DMS 273 treated with DMSO at 0.1 percent for 48 hours (cell line): ENCODE results near the gene NFYA.

Experiments used
- DNase-seq: peaks from one replicate; lab custom pipeline; 2025; lab: John Stamatoyannopoulos, UW

NFYA gene

DNA sequence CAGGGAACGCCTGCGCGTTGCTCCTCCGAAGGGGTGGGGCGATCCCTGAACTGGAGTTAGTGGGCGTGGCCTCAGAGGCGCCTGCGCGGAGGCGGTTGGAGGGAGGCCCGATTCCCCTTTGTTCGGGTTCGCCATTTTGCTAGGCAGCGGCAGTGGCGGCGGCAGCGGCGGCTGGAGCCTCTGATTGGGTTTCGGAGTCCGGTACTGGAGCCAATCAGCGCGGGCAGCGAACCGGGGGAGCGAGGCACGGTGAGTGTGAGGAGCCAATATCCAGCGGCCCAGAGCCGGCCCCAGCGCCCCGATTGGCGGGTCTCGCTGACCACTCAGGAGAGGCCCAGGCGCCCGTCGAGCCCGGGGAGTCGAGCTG is at the start of gene NFYA:
NFYA (plus strand) TSS at position 139 of the 367 bp plus-strand sequence. CDS start 6,116 bp downstream, outside the sequence.
- peak; percentile 99 for DNase-seq

DNA sequence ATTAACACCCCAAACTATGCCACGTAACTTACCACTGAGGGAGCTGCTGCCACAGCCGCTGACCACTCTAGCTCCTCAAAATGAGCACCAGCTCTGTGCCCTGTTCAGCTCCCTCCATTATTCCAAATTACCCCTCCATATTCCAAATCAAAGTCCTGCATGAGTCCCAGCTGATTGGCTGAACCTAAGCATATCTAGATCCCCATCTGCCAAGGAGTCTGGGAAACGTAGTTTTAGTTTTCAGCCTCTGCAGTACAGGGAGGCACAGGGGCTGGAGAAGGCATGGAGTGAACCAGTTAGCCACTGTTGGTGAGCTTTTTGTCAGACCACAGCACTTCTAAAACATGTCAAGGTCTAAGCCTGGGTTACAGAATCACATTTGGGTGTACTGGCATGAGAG is 49.7 kb upstream of the NFYA start:
- no peak for DNase-seq

DNA sequence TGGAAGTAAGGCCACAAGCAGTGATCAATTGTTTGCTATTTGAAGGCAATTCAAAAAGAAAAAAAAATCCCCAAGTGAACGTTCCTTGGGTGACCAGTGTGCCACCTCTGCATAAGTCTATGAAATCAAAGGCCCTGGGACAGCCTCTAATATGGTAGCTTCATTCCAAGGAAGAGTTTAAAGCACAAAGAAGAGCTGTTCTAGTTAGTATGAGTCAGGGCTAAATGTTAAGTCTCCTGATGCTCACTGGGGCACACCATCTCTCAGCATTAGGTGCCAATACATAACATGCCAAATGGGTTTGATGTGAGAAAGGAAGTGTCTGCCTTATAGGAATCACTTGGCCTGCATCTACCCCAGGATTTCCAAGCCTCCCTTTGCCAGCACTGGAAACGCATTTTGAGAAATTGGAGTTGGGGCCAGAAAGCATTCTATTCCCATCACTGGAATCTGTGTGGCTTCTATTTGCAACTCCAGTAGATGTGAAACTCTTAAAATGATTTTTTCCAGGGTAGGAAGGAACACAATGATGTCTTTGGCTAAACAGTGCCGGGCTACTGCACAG is 46.7 kb upstream of the NFYA start:
- DNase-seq: no peak

DNA sequence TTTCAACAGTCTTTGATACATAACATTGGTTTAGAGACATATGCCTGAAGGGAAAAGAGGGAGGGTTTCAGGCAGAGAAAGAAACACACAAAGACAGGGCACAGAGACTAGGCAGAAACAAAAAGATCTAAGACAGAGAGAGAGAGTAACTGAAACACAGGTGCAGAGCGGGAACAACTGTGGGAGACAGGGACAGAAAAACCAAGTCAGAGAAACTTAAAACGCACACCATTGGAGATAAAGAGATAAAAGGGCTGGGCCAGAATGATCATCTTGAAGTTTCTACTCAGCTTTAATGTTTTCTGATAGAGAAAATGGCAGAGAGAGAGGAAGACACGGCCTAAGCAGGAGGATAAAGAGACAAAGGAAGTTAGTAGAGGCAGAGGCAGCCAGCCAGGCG is 45.5 kb upstream of the NFYA start:
- no peak for DNase-seq

DNA sequence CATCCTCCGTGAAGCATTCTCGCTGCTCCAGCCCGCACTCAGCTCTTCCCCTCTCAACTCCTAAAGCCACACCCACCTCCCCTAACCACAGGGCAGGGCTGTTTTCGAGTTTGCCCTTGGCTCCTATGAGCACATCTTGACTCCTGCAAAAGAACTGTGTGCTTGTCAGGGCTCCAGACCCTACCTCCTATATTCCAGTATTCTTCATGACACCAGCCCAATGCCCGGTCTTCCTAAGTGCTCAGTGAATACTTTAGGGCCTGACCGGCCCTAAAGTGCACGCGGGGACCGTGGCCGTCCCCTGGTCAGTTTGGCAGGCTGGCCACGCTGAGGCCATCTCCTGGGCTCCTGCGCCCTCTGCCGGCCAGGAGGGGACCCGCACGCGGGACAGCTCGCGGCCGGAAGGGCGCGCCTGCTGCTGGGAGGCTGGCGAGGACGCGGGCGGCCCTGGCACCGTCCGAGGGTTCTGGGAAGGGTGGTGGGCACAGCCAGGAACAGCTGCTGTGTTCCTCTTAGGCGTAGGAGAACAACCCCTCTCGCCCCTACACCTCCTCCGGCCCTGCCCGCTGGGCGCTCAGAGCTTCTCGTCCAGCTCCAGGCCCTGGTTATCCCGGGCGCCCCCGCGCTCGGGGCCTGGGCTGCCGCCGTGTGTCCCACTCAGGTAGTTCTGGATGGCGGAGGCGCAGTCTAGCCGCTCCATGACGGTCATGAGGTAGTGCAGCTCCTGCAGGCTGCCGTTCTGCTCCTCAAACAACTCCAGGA is 44.8 kb upstream of the NFYA start:
- no peak for DNase-seq

DNA sequence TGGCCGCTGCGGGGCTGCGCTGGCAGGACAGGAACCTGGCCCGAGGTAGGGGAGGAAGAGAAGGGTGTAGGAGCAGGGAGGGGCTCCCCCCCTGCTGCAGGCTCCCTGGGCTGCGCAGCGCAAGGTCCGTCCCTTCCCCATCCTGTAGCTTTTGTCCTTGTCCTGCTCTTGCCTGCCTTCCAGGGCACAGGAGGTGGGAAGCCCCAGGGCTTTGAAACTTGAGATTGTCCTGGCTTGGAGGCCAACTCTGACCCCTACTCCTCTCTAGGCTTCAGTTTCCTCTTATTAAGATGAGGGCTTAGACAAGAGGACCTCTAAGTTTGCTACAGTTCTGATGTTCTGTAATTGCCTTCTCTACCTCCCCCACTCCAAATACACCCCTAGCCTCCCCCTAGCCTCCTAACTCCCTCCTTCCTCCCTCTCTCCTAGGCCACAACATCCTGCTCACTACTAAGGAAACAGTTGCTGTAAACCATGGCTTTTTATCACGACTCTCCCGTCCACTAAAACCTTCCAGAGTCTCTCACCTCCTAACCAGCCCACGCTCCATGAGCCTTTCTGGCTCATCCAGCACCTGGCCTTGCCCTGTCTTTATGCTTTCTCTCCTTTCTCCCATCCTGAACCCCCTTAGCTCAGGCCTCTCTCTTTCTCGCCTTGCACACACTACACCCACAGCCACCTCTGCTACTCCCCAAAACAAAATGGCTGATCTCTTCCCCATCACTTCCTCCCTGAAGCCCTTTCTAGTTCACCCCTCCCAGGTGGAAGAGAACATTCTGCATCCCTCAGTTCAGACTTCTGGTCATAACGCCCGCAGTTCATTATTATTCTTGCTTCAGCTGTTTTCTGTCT is 44.0 kb upstream of the NFYA start:
- DNase-seq: no peak

DNA sequence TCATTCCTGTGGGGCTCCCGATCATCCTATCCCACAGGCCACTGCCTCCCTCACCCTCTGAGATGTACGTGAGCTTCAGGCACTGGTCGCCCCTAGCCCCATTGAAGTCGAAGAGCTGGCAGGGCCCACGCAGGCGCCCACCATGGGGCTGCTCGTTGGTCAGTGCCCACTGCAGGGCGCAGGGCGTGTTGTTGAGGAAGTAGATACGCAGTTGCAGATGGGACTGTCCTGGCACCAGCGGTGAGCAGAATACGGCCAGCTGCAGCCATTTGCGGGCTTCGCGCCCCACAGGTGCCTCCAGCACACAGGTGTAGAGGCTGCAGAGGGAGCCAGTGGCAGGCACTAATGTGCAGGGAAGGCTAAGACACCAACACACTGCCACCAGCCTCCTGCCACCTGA is 39.9 kb upstream of the NFYA start:
- DNase-seq: no peak

DNA sequence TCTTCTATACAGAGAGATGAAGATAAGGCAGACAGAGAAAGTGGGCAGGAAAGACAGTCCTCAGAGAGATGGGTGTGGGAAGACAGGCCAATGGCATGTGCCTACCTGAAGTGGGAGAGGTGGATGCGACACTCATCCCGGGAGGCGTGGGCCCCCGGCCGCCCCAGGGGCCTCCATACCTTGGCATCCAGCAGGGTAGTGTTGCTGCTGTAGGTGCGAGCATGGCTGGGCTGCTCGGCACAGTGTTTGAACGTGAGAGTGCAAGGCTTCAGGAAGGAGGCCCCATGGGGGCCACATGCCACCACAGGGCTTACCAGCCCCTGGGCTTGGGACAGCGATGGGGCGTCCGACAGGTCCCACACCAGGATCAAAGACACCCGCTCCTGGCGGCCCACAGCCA is 39.0 kb upstream of the NFYA start:
- DNase-seq: no peak

DNA sequence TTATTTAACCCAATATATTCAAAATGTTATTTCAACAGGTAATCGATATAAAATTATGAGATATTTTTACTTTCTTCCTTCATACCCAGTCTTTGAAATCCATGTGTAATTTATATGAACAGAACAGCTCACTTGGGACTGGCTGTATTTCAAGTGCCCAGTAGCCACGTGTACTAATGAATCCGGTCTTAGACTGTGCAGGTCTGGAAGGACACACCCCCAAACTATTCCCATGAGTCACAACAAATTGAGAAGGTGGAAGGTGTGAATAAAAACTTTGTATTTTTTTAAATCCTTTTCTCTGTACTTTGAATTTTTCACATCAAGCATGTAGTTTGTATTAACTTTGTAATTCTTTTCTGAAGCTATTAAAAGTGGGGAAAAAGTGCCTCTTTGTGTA is 36.6 kb upstream of the NFYA start:
- DNase-seq: no peak

DNA sequence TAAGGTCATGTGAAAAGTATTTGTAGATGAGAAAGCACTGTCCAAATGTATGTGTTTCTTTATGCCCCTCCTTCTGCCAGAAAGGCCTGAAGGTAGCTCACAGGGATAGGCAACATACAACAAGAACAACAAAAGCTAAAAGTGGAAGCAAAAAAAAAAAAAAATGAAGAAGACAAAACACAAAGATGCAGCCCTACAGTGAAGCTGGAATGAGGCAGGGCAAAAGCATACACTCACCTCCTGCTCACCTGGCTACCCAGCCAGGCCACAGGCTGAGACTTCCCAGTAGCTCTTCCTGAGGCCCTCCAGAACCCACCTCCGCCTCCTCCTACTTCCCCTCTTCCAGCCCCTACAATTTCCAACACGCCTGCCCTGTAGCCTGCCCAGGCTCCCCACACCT is 36.2 kb upstream of the NFYA start:
- DNase-seq: no peak

DNA sequence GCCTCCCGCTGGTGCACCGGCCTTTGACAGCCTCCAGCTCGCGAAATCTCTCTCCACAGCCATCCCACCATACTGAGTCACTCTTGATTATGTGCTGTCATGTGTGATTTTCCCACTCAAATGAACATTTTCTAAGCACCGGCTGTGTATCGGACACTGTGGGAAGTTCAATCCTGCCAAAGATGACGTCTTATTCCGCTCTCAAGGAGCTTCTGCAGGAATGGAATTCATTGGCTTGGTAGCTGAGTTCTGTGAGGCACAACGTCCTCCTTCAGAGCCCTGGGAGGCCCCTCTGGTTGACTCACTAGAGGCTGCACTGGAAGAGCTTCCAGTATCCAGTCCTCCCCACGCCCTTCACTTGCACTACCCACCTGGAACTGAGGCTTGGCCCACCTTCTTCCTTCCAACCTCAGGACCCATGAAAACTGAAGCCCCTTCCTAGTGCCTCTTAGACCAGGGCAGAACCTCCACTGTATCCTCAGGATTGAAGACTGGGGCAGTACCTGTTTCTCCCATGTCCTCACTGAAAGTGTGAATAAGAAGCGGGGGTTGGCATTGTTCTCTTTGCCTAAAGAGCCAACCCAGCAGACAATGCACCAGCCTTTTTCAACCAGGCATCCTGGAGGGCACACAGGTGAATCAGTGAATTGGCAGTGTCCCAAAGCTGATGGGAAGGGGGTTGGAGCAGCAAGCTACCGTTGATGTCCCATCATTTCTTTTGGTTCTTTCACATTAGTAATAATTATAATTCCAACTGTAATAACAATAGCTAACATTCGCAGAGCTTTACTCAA is 35.5 kb upstream of the NFYA start:
- no peak for DNase-seq

DNA sequence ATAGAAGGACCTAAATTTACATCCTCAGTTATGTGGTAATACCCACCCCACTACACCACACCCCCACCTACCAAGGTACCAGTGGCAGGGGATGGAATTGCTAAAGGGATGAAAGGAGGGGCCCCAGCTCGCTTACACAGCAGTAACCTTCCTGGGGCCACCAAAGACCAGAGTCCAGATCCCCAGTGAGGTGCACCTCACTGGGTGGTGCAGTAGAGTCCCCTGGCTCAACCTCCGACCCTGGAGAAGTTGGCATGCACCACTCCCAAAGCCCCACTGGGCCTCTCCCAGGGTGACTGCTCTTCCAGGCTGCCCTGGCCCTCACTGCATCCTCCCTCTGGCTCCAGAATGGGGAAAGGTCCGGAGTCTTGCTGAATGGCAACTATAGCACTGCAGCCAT is 34.6 kb upstream of the NFYA start:
- DNase-seq: no peak

DNA sequence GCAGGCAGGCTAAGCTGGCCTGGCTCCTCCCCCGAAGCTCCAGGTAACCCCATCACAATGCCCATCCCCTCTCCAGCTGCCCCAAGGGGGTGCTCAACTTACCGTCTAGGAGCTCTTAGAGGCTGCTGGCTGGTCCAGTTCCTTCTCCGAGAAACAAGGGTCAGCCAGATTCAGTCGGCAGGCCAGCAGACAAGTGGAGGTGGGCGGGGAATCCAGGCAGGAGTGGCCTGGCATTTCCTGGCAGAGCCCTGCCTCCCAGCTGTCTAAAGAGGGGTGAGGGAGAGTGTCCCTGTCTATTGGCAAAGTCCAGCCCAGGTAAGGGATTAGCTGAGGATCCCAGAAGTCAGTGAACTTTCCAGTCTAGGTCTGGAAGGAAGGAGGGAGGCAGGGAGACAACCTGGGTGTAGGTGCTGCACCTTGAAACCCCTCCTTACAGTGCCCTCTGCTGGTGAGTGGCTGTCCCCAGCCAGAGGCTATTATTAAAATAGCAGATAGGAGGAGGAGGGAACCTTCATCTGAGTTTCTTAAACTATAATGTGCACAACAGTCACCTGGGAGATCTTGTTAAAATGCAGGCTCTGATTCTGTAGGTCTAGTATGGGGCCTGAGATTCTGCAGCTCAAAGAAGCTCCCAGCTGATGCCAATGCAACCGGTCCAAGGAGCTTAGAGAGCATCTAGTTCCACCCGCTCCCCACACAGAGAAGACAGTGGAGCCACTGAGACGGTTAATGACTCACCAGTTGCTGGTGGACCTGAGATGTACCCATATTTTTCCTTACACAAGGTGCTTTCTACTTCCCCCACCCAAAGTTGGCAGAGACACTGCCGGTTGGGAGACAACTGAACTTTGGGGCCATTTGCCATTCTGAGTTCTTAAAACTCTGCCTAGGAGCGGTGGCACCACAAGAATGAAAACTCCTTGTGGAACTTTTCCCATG is 33.4 kb upstream of the NFYA start, which contains the start of gene UNC5CL:
UNC5CL (minus strand) TSS at position 162 of the 939 bp plus-strand sequence. CDS start 4,147 bp downstream, outside the sequence.
- DNase-seq: no peak

DNA sequence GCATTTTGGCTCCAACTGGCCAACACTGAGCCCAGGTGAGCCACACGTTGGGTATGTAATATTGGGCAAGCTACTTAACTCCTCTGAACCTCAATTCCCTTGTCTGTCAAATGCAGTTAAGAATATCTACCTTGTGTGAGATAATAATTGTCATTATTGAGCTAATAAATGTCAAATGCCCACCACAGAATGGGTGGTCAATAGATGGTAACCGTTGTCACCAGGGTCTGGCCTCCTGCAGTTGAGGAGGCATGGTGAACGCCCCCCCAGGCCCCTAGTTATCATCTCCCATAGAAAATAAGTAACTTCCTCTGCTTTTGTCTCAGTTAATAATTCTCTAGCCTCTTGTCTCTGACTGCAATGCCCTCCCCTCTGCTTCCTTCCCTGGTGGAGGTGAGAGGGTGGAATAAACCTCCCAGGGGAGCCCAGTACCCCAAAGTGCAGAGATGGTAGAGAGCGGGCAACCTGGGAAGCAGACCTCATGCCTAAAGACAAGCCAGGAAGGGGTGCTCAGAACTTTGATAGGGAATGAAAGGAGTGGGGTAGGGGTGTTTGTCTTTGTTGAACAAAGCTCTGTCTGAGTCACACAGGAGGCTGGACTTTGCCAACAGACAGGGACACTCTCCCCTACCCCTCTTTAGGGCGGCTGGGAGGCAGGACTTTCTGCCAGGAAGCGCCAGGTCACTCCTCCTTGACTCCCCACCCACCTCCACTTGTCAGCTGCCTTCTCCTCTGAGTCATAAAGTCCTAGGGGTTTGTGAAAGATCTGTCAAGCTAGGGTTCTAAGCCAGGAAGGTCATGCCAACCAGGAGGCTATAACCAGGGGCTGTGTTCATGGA is 32.5 kb upstream of the NFYA start:
- no peak for DNase-seq

DNA sequence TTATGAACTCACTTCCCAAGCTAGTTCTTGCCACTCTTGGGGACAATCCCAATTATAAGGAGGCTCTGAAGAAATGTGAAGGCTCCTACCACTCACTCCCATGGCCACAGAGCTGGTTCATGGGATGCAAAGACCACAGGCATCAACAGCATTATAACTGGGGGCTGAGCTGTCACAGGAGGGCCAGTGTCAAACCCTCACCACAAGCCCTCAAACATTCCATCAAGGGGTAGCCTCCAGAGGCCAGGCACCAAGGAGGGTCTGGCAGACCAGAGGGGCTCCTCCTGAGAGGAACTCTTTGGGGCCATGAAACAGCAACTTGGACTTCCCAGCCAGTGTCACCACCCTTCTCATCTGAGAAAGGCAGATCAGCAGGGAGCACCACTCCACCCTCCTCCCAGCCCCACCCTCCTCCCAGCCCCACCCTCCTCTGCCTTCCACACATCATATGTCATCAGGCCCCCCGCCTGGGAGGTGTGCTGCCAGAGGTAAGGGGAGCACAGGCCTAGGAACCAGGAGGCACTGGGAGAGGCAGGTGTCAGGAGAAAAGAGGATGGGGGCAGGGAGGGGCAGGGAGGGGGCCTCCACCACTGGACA is 31.7 kb upstream of the NFYA start:
- DNase-seq: no peak

DNA sequence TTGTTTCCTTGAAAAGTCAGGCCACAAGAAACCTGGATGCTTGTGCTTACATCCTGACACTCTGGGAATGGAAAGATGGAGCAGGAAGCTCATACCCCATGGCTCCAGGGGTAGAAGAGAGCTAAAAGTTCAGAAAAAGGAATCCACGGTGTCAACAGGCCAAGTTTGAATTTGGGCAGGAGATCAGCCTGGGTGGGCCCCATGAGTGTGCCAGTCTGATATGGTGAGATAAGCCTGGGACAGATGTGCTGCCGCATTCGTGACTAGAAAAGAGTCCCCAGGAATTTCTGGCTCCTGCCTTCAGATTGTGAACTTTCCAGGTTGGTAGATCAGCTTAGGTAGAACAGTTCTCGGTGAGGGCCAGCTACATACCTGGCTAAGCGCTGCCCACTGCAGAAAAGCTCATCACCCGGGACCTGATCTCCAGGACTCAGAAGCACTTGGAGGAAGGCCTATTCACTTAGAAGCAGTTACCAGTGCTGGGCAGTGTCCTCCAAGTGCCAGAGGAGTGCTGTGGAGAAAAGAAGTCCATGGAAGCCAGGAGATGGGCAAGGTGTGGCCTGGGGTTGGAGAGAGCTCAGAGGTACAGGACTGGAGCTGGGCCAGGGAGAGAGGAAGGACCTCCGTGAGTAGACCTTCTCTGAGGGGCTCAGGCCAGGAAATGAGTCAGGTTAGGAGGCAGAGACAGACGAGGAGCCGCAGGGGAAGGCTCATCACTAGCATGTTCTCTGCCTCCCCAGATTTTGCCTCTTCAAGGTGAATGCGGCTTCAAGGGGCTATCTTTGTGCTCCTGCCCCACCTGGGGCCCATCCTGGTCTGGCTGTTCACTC is 30.3 kb upstream of the NFYA start, which contains the start of gene TSPO2:
TSPO2 (plus strand) TSS at position 242 of the 830 bp plus-strand sequence; CDS start at position 761, 519 bp downstream.
- DNase-seq: no peak

DNA sequence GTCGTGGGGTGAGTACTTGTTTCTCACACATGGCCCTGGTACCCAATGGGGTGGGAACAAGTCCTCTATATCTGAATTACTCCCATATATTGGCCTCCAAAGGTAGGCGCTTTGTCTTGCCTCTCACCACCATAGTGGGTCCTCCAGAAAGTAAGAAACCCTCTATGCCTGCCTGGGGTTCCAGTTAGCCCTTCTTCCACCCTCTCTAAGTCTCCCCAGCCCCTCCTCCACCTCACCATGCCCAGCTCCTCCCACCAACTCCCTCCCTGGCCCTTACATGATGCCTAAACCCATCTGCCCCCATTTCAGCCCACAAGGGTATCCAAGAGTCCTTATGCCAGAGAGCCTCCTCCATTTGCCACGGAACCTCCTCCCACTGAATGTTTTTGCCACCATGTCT is 29.6 kb upstream of the NFYA start:
- no peak for DNase-seq

DNA sequence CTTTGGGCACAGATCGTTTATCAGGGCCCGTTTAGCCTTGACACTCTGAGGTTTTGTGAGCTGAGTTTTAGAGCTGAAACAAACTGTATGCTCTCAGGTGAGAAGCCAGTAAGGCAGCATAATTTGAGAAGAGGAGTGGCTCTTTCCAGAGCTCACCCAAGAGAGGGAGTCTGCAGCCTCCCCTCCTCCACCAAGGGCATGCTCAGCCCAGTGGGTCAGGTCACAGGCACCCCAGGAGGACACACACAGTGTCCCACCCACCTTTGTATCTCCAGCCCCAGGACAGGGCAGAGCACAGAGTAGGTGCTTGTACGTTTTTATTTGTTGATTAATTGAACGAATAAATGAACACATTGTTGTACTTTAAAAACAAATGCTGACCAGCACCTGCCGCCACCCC is 27.1 kb upstream of the NFYA start:
- DNase-seq: no peak

DNA sequence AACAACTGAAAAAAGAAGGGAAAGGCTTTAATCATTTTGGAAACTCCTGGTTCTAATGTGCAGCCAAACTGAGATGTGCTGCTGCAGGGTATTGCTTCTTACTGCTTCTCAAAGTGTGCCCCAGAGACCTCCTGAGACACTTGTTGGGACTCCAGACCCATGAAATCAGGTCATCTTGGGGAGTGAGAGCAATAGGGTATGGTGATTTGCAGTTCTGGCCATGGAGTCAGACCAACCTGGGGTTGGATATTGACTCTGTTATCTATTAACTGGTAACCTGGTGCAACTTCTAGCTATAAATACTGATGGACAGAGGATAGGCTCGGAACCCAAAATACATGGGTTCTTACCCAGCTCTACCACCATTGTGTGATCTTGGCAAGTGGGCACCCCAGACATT is 26.7 kb upstream of the NFYA start:
- no peak for DNase-seq
